Transverse colon (tissue), 4 donors: Measurements from ENCODE around the gene SELENOV. TPM values are rescaled to one million over a fixed set of nuclear protein-coding genes. Genes with fewer than 3 reads are reported as not detected.

ENCODE experiments used
- DNase-seq: peaks from one replicate; pipeline ENCODE4 v3.0.0-alpha.2; 2019
- H3K27ac ChIP-seq, 4 donors: fragments of 200-600 bp; sonication (generic); 2 replicates each; pipeline ENCODE4 v1.5.1; 2016 to 2018; ENCODE audit warnings: inconsistent platforms in 4 of 4
- H3K27me3 ChIP-seq: fragments of 200-600 bp; sonication (generic); 2 replicates; pipeline ENCODE4 v1.5.1; 2017; ENCODE audit warnings: inconsistent platforms
- H3K36me3 ChIP-seq, 4 donors: fragments of 200-600 bp; sonication (generic); 2 replicates each; pipeline ENCODE4 v1.5.1; 2017 to 2019; ENCODE audit warnings: inconsistent platforms in 4 of 4
- H3K4me1 ChIP-seq, 4 donors: fragments of 200-600 bp; sonication (generic); 2 replicates each; pipeline ENCODE4 v1.5.1; 2017 to 2020; ENCODE audit warnings: inconsistent platforms in 4 of 4
- H3K4me3 ChIP-seq, 4 donors: fragments of 200-600 bp; sonication (generic); 1 replicate in 1 of 4; 2 replicates in 3 of 4; pipeline versions ENCODE4 v1.5.1 to v1.6.1; 2017 to 2019; ENCODE audit warnings: inconsistent platforms in 4 of 4
- H3K9me3 ChIP-seq, 2 donors: fragments of 200-600 bp; sonication (generic); 2 replicates each; pipeline ENCODE4 v1.5.1; 2017 to 2019; ENCODE audit warnings: inconsistent platforms in 2 of 2
- CTCF ChIP-seq, 5 experiments: fragments of 200-600 bp in 3 of 5; fragments of 450-650 bp in 2 of 5; sonication (generic) in 3 of 5; IDR thresholded peaks; 1 replicate in 2 of 5; 2 replicates in 3 of 5; pipeline ENCODE4 v1.5.1; 2016 to 2017; ENCODE audit warnings: antibody characterized with exemption in 5 of 5, inconsistent platforms in 3 of 5, mild to moderate bottlenecking in 2 of 5, moderate library complexity in 1 of 5
- EP300 ChIP-seq: sonication (generic); formaldehyde crosslinking; IDR thresholded peaks from one replicate; pipeline ENCODE4 v1.6.1; 2017; ENCODE audit warnings: antibody characterized with exemption, low read depth
- POLR2A ChIP-seq: fragments of 450-650 bp; IDR thresholded peaks from one replicate; pipeline ENCODE4 v1.6.1; 2016; ENCODE audit warnings: antibody characterized with exemption, mild to moderate bottlenecking, moderate library complexity
- POLR2AphosphoS5 ChIP-seq, 3 donors: sonication (generic); formaldehyde crosslinking; IDR thresholded peaks; one replicate each; pipeline ENCODE4 v1.6.1; 2016; ENCODE audit warnings: antibody characterized with exemption in 3 of 3
- WGBS, 2 donors: methylation state at CpG; one replicate each; pipeline ENCODE4 v1.1.5; 2018; ENCODE audit warnings: low coverage in 1 of 2; 5-methylcytosine and 5-hydroxymethylcytosine counted together
- in situ Hi-C, 4 donors: fragments of 200-750 bp; cut with MboI; loops; one replicate each; pipeline versions ENCODE4 v1.15.0 to v1.15.1; 2017; ENCODE audit warnings: low sequenced_read_pairs in 3 of 4, low pct_ligation_motif_present in 1 of 4, low pct_unique_long_range_greater_than_20kb in 1 of 4
- intact Hi-C: fragments of 100-400 bp; cut with DNase I; formaldehyde crosslinking; loops from one replicate; pipeline ENCODE4 v1.15.1; 2023; ENCODE audit warnings: low total_unique reads
- total RNA-seq, 4 donors: library from RNA; depleted of rRNA; stranded (reverse); fragments of >200 nt; gene quantifications; one replicate each; pipeline ENCODE4 v1.1.0, GENCODE V29; 2016

Gene SELENOV
- total RNA-seq, 4 donors from 2014 or later: not detected

GRCh38 chr19:39479916-39480315, 35.0 kb upstream of the SELENOV start:
- H3K4me3 ChIP-seq: peak overlapping the region in 3 of 4 donors; percentile 78 to 97 (median 92)
- no peaks in the 10 kb centered on the region for H3K9me3 ChIP-seq
- H3K4me1 ChIP-seq: peaks cover 7 to 17% (median 16%) of the 10 kb centered on the region in 4 donors
- no peak for DNase-seq
- intact Hi-C loops (loop anchor here (10.0 kb wide), 1 partner anchor 55 kb away; the partner anchor contains the start of gene EID2B), in situ Hi-C loops (no loop called here)
- 57 to 58% methylated on average over 2 to 10 of the region's 10 CpGs for WGBS, 2 donors
- H3K27me3 ChIP-seq: no peaks in the 10 kb centered on the region
- TF ChIP-seq EP300 (no peak), POLR2AphosphoS5 (IDR thresholded peaks at IDR 0.05) (no peak), CTCF (IDR thresholded peaks at IDR 0.05) (no peak), POLR2A (no peak)
- peak overlapping the region; percentile 80 to 89 (median 85) for H3K27ac ChIP-seq
- peaks cover 0 to 13% (median 0%) of the 10 kb centered on the region in 4 donors for H3K36me3 ChIP-seq

- peak within 1 kb of the TSS; percentile 80 to 89 (median 85) for H3K27ac ChIP-seq
- H3K9me3 ChIP-seq: no peaks in the 10 kb centered on the region
- TF ChIP-seq POLR2AphosphoS5 (IDR thresholded peaks at IDR 0.05) (peak; percentile 70 to 88 (median 79)), POLR2A (peak; percentile 55), EP300 (no peak)
- WGBS, 2 donors: 1 to 2% methylated on average over 6 to 36 of the region's 62 CpGs
- intact Hi-C loops (no loop called here), in situ Hi-C loops (no loop called here)
- DNase-seq: peak; percentile 98
- no peaks in the 10 kb centered on the region for H3K27me3 ChIP-seq
- H3K4me3 ChIP-seq: peak within 1 kb of the TSS; percentile 78 to 97 (median 88)
- H3K36me3 ChIP-seq: peaks cover 0 to 8% (median 0%) of the 10 kb centered on the region in 4 donors
- H3K4me1 ChIP-seq: peaks cover 7 to 17% (median 16%) of the 10 kb centered on the region in 4 donors
These were observed 34.4 kb upstream of the SELENOV start, which contains the start of gene TIMM50 for GRCh38 chr19:39480337-39481228. TSS of gene TIMM50 (plus strand) at chr19:39480838. CDS start at chr19:39480854, 16 bp downstream.

- Histone ChIP-seq H3K4me1 (peaks cover 7 to 17% (median 16%) of the 10 kb centered on the region in 4 donors), H3K36me3 (peaks cover 0 to 2% (median 0%) of the 10 kb centered on the region in 4 donors), H3K4me3 (peak overlapping the region; percentile 78 to 97 (median 88)), H3K27me3 (no peaks in the 10 kb centered on the region), H3K9me3 (no peaks in the 10 kb centered on the region), H3K27ac (peak overlapping the region; percentile 80 to 89 (median 85))
- intact Hi-C loops: no loop called here
- WGBS, 2 donors: 0 to 3% methylated on average over 5 to 12 of the region's 12 CpGs
- TF ChIP-seq EP300 (no peak), POLR2A (no peak), POLR2AphosphoS5 (IDR thresholded peaks at IDR 0.05) (no peak), CTCF (IDR thresholded peaks at IDR 0.05) (no peak)
- in situ Hi-C loops: no loop called here
- DNase-seq: no peak
These were observed 33.8 kb upstream of the SELENOV start for GRCh38 chr19:39481229-39481545.

- DNase-seq: no peak
- WGBS, 2 donors: 50 to 71% methylated on average over 1 to 11 of the region's 11 CpGs
- H3K36me3 ChIP-seq: no peaks in the 10 kb centered on the region
- no peaks in the 10 kb centered on the region for H3K9me3 ChIP-seq
- TF ChIP-seq CTCF (IDR thresholded peaks at IDR 0.05) (no peak), POLR2A (no peak), POLR2AphosphoS5 (IDR thresholded peaks at IDR 0.05) (no peak), EP300 (no peak)
- peak overlapping the region; percentile 78 to 97 (median 88) for H3K4me3 ChIP-seq
- peaks cover 7 to 17% (median 16%) of the 10 kb centered on the region in 4 donors for H3K4me1 ChIP-seq
- intact Hi-C loops (no loop called here), in situ Hi-C loops (no loop called here)
- H3K27ac ChIP-seq: peak overlapping the region in 1 of 4 donors; percentile 86
- H3K27me3 ChIP-seq: no peaks in the 10 kb centered on the region
These were observed 33.3 kb upstream of the SELENOV start for GRCh38 chr19:39481676-39482075.
